ENCODE data around the gene MRPL58.
A peak's percentile ranks its signal among the peaks of the same experiment; 100 is the strongest.
"Not testable (repeated sequence)": the region's sequence is repeated elsewhere in the genome, so short reads cannot be mapped to it uniquely, and the experiment has no call there.

Gene MRPL58

GRCh38 chr17:75012346-75013091 lies at the start of gene MRPL58:
Gene MRPL58, plus strand, starts transcription at chr17:75012670. Its CDS starts 17 bp downstream, at chr17:75012687.
- DNase-seq (ENCODE audit: low spot score) (peak; percentile 70), FAIRE-seq (no peak)

GRCh38 chr17:74963656-74964055 lies 48.8 kb upstream of the MRPL58 start:
- no peak for DNase-seq (ENCODE audit: low spot score)
- no peak for FAIRE-seq

GRCh38 chr17:74964246-74964761 lies 48.2 kb upstream of the MRPL58 start:
- FAIRE-seq = no peak

GRCh38 chr17:74964988-74965622 lies 47.4 kb upstream of the MRPL58 start:
- FAIRE-seq (no peak), DNase-seq (ENCODE audit: low spot score) (no peak)

More at GRCh38 chr17:74964246-74964761, 48.2 kb upstream of the MRPL58 start:
- no peak for DNase-seq (ENCODE audit: low spot score)

GRCh38 chr17:74968361-74968780 lies 44.1 kb upstream of the MRPL58 start:
- FAIRE-seq (no peak), DNase-seq (ENCODE audit: low spot score) (no peak)

GRCh38 chr17:74969501-74969900 lies 43.0 kb upstream of the MRPL58 start:
- DNase-seq (ENCODE audit: low spot score); FAIRE-seq: not testable (repeated sequence)

GRCh38 chr17:74970395-74970794 lies 42.1 kb upstream of the MRPL58 start:
- no peak for DNase-seq (ENCODE audit: low spot score)
- no peak for FAIRE-seq

- DNase-seq (ENCODE audit: low spot score) = no peak
- FAIRE-seq = no peak
Observed at GRCh38 chr17:74971069-74971841, 41.2 kb upstream of the MRPL58 start.

- FAIRE-seq (no peak), DNase-seq (ENCODE audit: low spot score) (no peak)
Observed at GRCh38 chr17:74971842-74972106, 40.7 kb upstream of the MRPL58 start.

GRCh38 chr17:74972107-74972972 lies 40.1 kb upstream of the MRPL58 start, which contains the start of gene HID1:
Gene HID1, minus strand, starts transcription at chr17:74972759. Its CDS starts 103 bp downstream, at chr17:74972656.
- DNase-seq (ENCODE audit: low spot score) (no peak), FAIRE-seq (no peak)

GRCh38 chr17:74972973-74973328 lies 39.5 kb upstream of the MRPL58 start:
- DNase-seq (ENCODE audit: low spot score) (no peak), FAIRE-seq (no peak)

- no peak for FAIRE-seq
- no peak for DNase-seq (ENCODE audit: low spot score)
Observed at GRCh38 chr17:74975943-74976342, 36.5 kb upstream of the MRPL58 start.

- FAIRE-seq (no peak), DNase-seq (ENCODE audit: low spot score) (no peak)
Observed at GRCh38 chr17:74977802-74978201, 34.7 kb upstream of the MRPL58 start.

GRCh38 chr17:74978240-74978639 lies 34.2 kb upstream of the MRPL58 start:
- FAIRE-seq (no peak), DNase-seq (ENCODE audit: low spot score) (no peak)

GRCh38 chr17:74979408-74980146 lies 32.9 kb upstream of the MRPL58 start:
- no peak for DNase-seq (ENCODE audit: low spot score)
- no peak for FAIRE-seq

GRCh38 chr17:74981318-74981978 lies 31.0 kb upstream of the MRPL58 start:
- FAIRE-seq = no peak
- DNase-seq (ENCODE audit: low spot score) = no peak

- DNase-seq (ENCODE audit: low spot score) = peak; percentile 69
- no peak for FAIRE-seq
Observed at GRCh38 chr17:74981979-74982662, 30.3 kb upstream of the MRPL58 start.

GRCh38 chr17:74982663-74983313 lies 29.7 kb upstream of the MRPL58 start:
- DNase-seq (ENCODE audit: low spot score) = peak; percentile 5
- FAIRE-seq = not testable (repeated sequence)

GRCh38 chr17:74986206-74986576 lies 26.3 kb upstream of the MRPL58 start:
- DNase-seq (ENCODE audit: low spot score) = no peak

More at GRCh38 chr17:74986206-74986576, 26.3 kb upstream of the MRPL58 start:
- FAIRE-seq = no peak
